ENCODE results near the gene FMN1. TPM values are rescaled to one million over a fixed set of nuclear protein-coding genes. Genes with fewer than 3 reads are reported as not detected.

FMN1 gene
- total RNA-seq, 1 donor from 2014 or later: 20.1 TPM

- Histone ChIP-seq H3K4me1 (no peaks in the 10 kb centered on the region), H3K36me3 (no peaks in the 10 kb centered on the region), H3K27ac (no peak overlapping the region), H3K9me3 (peaks cover 5% of the 10 kb centered on the region), H3K27me3 (no peaks in the 10 kb centered on the region), H3K4me3 (no peak overlapping the region)
- TF ChIP-seq POLR2AphosphoS5 (IDR thresholded peaks at IDR 0.05; ENCODE audit: insufficient read depth in 1 of 2, low read depth in 1 of 2): no peak
- TF ChIP-seq CTCF (IDR thresholded peaks at IDR 0.05): no peak
- TF ChIP-seq POLR2A (IDR thresholded peaks at IDR 0.05): no peak
- intact Hi-C loops (cut with DNase I): no loop called here
- no peak for DNase-seq (ENCODE audit: extremely low spot score in 2 of 2)
These were observed 420.5 kb downstream of the FMN1 start for GRCh38 chr15:32774022-32774421.

DNA sequence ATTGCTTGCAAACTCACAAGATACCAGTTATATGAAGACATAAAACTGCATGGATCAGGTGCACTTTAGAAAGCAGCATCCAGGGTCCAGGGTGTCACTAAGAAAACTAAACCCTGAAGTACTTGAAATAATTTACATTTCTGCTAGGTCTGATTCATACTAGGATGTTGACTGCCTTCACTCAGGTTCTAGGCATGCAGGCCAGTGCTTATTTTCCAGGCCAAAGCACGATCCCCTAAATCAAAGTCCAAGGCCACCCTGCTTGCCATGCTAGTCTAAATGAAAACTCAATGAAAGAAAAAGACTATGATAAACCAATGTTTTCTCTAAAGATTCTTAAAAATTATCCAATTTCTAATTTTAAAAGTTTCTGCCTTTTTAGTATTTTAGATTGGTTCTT, 427.3 kb downstream of the FMN1 start:
- no peaks in the 10 kb centered on the region for H3K9me3 ChIP-seq
- TF ChIP-seq POLR2A (IDR thresholded peaks at IDR 0.05): no peak
- no peak for TF ChIP-seq CTCF (IDR thresholded peaks at IDR 0.05)

DNA sequence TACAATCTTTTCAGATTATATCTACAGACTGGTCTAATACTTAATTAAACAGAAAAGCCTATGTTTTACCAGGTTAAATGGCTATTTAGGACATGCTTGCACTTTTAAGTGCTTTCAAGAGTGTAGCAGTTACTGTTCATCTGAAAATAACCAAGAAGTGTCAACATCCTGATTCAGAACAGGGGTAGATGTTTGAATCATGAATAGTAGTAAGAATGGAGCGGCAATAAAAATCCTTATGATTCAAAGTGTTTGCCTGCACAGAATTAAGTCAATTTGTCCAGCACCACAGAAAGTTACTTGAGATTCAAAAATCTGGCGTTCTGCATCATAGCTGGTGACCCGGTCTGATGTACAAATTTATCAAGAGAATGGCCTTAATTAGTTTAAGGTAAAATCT, 428.4 kb downstream of the FMN1 start:
- H3K9me3 ChIP-seq: no peaks in the 10 kb centered on the region
- intact Hi-C loops (cut with DNase I): no loop called here
- no peaks in the 10 kb centered on the region for H3K27me3 ChIP-seq
- TF ChIP-seq CTCF (IDR thresholded peaks at IDR 0.05) (no peak), POLR2A (IDR thresholded peaks at IDR 0.05) (no peak), POLR2AphosphoS5 (IDR thresholded peaks at IDR 0.05; ENCODE audit: insufficient read depth in 1 of 2, low read depth in 1 of 2) (no peak)
- no peak overlapping the region for H3K27ac ChIP-seq
- no peak for DNase-seq (ENCODE audit: extremely low spot score in 2 of 2)
- H3K36me3 ChIP-seq: no peaks in the 10 kb centered on the region
- no peak overlapping the region for H3K4me3 ChIP-seq
- no peaks in the 10 kb centered on the region for H3K4me1 ChIP-seq

More for the DNA sequence above, 427.3 kb downstream of the FMN1 start:
- no peaks in the 10 kb centered on the region for H3K27me3 ChIP-seq
- no peak for DNase-seq (ENCODE audit: extremely low spot score in 2 of 2)
- H3K4me1 ChIP-seq: no peaks in the 10 kb centered on the region
- intact Hi-C loops (cut with DNase I): no loop called here
- no peaks in the 10 kb centered on the region for H3K36me3 ChIP-seq
- H3K27ac ChIP-seq: no peak overlapping the region
- no peak overlapping the region for H3K4me3 ChIP-seq

DNA sequence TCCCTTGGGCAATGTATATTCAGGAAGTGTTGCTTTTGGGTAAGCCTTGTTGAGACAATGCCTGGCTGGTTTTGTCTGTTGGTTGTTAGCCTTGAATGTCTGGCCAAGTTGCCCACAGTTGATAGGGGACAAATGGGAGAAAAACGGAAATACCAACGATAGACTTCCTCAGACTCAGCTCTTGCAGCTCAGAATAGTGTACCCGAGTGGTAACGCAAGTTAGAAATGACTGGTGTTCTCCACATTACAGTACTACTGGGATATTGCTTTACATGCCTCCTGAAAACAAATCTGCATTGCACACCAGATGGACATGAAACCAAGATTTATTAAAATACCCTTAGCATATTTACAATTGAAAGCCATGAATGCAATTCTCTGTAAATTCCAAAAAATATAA, 429.3 kb downstream of the FMN1 start:
- Histone ChIP-seq H3K4me1 (no peaks in the 10 kb centered on the region), H3K36me3 (no peaks in the 10 kb centered on the region), H3K27me3 (no peaks in the 10 kb centered on the region), H3K4me3 (no peak overlapping the region), H3K9me3 (no peaks in the 10 kb centered on the region), H3K27ac (no peak overlapping the region)
- DNase-seq (ENCODE audit: extremely low spot score in 2 of 2): no peak
- intact Hi-C loops (cut with DNase I): no loop called here
- TF ChIP-seq POLR2AphosphoS5 (IDR thresholded peaks at IDR 0.05; ENCODE audit: insufficient read depth in 1 of 2, low read depth in 1 of 2) (no peak), POLR2A (IDR thresholded peaks at IDR 0.05) (no peak), CTCF (IDR thresholded peaks at IDR 0.05) (no peak)

DNA sequence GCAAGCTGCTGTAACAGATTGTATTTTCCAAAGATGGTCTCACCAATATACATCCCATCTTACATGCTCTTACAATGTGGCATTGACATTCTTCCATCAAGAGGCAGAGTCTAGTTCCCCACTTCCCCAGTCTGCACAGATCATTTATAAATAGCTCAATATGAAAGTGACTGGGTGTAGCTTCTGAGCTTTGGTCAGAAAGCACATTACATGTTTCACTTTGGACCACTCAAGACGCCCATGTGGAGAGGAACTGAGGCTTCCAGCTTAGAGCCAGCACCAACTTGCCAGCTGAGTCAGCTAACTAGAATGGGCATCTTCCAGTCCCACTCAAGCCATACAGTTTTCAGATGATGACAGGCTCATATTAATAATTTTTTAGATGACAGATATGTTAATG, 431.2 kb downstream of the FMN1 start:
- H3K4me3 ChIP-seq: no peak overlapping the region
- no peak overlapping the region for H3K27ac ChIP-seq
- H3K9me3 ChIP-seq: no peaks in the 10 kb centered on the region
- TF ChIP-seq POLR2AphosphoS5 (IDR thresholded peaks at IDR 0.05; ENCODE audit: insufficient read depth in 1 of 2, low read depth in 1 of 2): no peak
- no peak for TF ChIP-seq POLR2A (IDR thresholded peaks at IDR 0.05)
- no peak for TF ChIP-seq CTCF (IDR thresholded peaks at IDR 0.05)
- DNase-seq (ENCODE audit: extremely low spot score in 2 of 2): no peak
- H3K36me3 ChIP-seq: no peaks in the 10 kb centered on the region
- H3K4me1 ChIP-seq: no peaks in the 10 kb centered on the region
- no peaks in the 10 kb centered on the region for H3K27me3 ChIP-seq
- intact Hi-C loops (cut with DNase I): no loop called here

All from vagina (tissue), 2 donors.